Smooth muscle cell (in vitro differentiated cells): ENCODE data around the gene LRRC38. TPM values are rescaled to one million over a fixed set of nuclear protein-coding genes. Genes with fewer than 3 reads are reported as not detected.

Experiments
- DNase-seq: peaks from one replicate; lab custom pipeline; 2025; ENCODE audit not compliant: unreplicated experiment; lab: John Stamatoyannopoulos, UW
- H2AFZ ChIP-seq: fragments of 200-600 bp; sonication (generic); 2 replicates; pipeline ENCODE4 v1.6.0; 2016; ENCODE audit warnings: antibody characterized with exemption, low read depth, mild to moderate bottlenecking
- H3F3A ChIP-seq: fragments of 200-600 bp; sonication (generic); 2 replicates; pipeline ENCODE4 v1.6.0; 2017; ENCODE audit warnings: antibody characterized with exemption, low read depth
- H3K27ac ChIP-seq: fragments of 200-600 bp; sonication (generic); 2 replicates; pipeline ENCODE4 v1.5.1; 2016; ENCODE audit warnings: low read depth, mild to moderate bottlenecking
- H3K27me3 ChIP-seq: fragments of 200-600 bp; sonication (generic); 2 replicates; pipeline ENCODE4 v1.6.1; 2016; ENCODE audit warnings: low read depth, mild to moderate bottlenecking
- H3K36me3 ChIP-seq: fragments of 200-600 bp; sonication (generic); 2 replicates; pipeline ENCODE4 v1.5.1; 2016; ENCODE audit warnings: low read depth
- H3K4me1 ChIP-seq: fragments of 200-600 bp; sonication (generic); 2 replicates; pipeline ENCODE4 v1.5.1; 2016; ENCODE audit warnings: low read depth
- H3K4me2 ChIP-seq: fragments of 200-600 bp; sonication (generic); 2 replicates; pipeline ENCODE4 v1.6.0; 2016; ENCODE audit warnings: mild to moderate bottlenecking
- H3K4me3 ChIP-seq: fragments of 200-600 bp; sonication (generic); 2 replicates; pipeline ENCODE4 v1.5.1; 2016; ENCODE audit warnings: mild to moderate bottlenecking
- H3K79me2 ChIP-seq: fragments of 200-600 bp; sonication (generic); 2 replicates; pipeline ENCODE4 v1.6.0; 2016; ENCODE audit warnings: low read depth, mild to moderate bottlenecking
- H3K9ac ChIP-seq: fragments of 200-600 bp; sonication (generic); 2 replicates; pipeline ENCODE4 v1.6.0; 2016; ENCODE audit warnings: low read depth
- H3K9me3 ChIP-seq: fragments of 200-600 bp; sonication (generic); replicated peaks from 2 replicates; pipeline ENCODE4 v1.5.1; 2016; ENCODE audit warnings: low read depth
- H4K20me1 ChIP-seq: fragments of 200-600 bp; sonication (generic); 2 replicates; pipeline ENCODE4 v1.6.0; 2016; ENCODE audit warnings: low read depth
- CTCF ChIP-seq: fragments of 200-600 bp; sonication (generic); IDR thresholded peaks from 2 replicates; pipeline ENCODE4 v1.5.1; 2017; ENCODE audit warnings: borderline replicate concordance, mild to moderate bottlenecking, antibody characterized with exemption; ENCODE audit not compliant: insufficient read depth, poor library complexity, severe bottlenecking
- WGBS: methylation state at CpG from one replicate; pipeline ENCODE4 v1.1.7; 2016; ENCODE audit warnings: low lambda C conversion rate; 5-methylcytosine and 5-hydroxymethylcytosine counted together
- polyA plus RNA-seq: library from polyadenylated mRNA; unstranded; fragments of >200 nt; fragmentation: Nextera tagmentation; extraction: Ambion mirVana; gene quantifications from 2 replicates; pipeline ENCODE4 v1.2.1, GENCODE V29; 2016
- total RNA-seq: library from RNA; depleted of rRNA; stranded (reverse); fragments of >200 nt; gene quantifications from 2 replicates; pipeline ENCODE4 v1.2.3, GENCODE V29; 2014

Gene LRRC38
- total and polyA plus RNA-seq, 2 experiments from 2014 or later = 0.39 TPM; not detected in 1

DNA sequence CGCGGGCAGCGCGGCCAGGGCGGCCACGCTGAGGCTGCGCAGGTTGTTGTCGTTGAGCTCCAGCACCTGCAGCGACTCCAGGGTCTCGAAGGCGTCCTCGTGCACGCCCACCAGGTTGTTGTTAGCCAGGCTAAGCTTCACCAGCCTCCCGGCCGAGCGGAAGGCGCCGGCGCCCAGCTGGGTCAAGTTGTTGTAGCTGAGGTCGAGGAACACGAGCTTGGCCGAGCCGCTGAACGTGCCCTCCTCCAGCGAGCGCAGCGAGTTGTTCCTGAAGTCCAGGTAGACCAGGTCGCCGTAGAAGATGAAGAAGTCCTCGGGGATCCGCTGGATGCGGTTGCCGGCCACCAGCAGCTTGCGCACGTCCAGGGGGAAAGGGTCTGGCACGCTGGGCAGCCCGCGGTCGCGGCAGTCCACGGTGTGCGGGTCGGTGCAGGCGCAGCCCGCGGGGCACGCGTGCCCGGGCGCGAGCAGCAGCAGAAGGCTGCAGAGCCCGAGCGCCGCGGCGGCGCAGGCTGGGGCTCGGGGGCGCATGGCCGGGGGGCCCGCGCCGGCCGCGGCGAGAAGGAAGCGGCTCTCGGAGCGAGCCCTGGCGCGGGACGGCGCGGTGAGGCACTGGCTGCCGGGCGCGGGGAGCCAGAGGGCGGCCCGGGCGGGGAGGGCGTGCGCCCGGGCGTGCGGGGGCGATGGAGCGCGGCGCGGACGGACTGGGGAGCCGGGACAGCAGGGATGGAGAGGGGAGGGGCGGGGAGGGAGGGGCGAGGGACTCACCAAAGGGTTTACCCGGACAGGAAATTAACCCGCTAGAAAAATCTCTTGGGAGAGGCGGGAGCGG lies 524 bp downstream of the LRRC38 start:
- no peak overlapping the region for H3K27ac ChIP-seq
- H2AFZ ChIP-seq = no peak overlapping the region
- no peaks in the 10 kb centered on the region for H3F3A ChIP-seq
- H3K36me3 ChIP-seq = no peaks in the 10 kb centered on the region
- H4K20me1 ChIP-seq = no peaks in the 10 kb centered on the region
- peak overlapping the region; percentile 84 for H3K4me2 ChIP-seq
- WGBS = 3% methylated on average over 59 of the region's 98 CpGs
- DNase-seq = no peak
- no peak for TF ChIP-seq CTCF
- H3K9me3 ChIP-seq = no peaks in the 10 kb centered on the region
- peaks cover 4% of the 10 kb centered on the region for H3K4me1 ChIP-seq
- H3K79me2 ChIP-seq = no peaks in the 10 kb centered on the region
- H3K9ac ChIP-seq = no peak overlapping the region
- peaks cover 89% of the 10 kb centered on the region for H3K27me3 ChIP-seq
- H3K4me3 ChIP-seq = peak overlapping the region; percentile 38

DNA sequence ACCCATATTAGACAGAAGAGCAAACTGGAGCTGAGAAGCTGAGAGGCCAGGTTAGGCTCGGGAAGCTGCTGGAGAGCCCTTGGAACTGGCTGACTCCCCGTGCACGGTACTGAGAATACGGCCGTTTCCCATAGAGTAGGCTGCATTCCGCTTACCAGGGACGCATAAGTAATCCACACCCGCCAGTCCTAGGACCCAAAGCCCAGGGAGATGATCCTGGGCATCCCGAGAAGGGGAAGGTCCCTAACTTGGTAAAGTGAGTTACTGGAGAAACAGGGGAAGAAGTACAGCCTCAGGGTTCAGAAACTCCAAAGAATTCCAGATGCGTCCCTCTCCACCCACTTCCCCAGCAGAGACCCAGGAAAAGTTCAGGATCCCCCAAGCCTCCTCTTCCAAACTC lies 1.3 kb downstream of the LRRC38 start:
- Histone ChIP-seq H2AFZ (no peak overlapping the region), H3K4me2 (peak overlapping the region; percentile 84), H3K9me3 (no peaks in the 10 kb centered on the region), H3K79me2 (no peaks in the 10 kb centered on the region), H3K4me3 (peak overlapping the region; percentile 38), H3F3A (no peaks in the 10 kb centered on the region), H4K20me1 (no peaks in the 10 kb centered on the region), H3K27me3 (peaks cover 93% of the 10 kb centered on the region), H3K9ac (no peak overlapping the region), H3K27ac (no peak overlapping the region), H3K4me1 (peaks cover 4% of the 10 kb centered on the region), H3K36me3 (no peaks in the 10 kb centered on the region)
- no peak for TF ChIP-seq CTCF
- DNase-seq = no peak
- WGBS = 25% methylated on average over 10 of the region's 10 CpGs

GRCh38 chr1:13510499-13510898 lies 3.3 kb downstream of the LRRC38 start:
- no peak for TF ChIP-seq CTCF
- Histone ChIP-seq H4K20me1 (no peaks in the 10 kb centered on the region), H3K27ac (no peak overlapping the region), H3K9me3 (no peaks in the 10 kb centered on the region), H3K4me2 (no peak overlapping the region), H3K27me3 (peaks cover 78% of the 10 kb centered on the region), H3K79me2 (no peaks in the 10 kb centered on the region), H3K36me3 (no peaks in the 10 kb centered on the region), H3K9ac (no peak overlapping the region), H3K4me1 (peaks cover 4% of the 10 kb centered on the region), H2AFZ (no peak overlapping the region), H3F3A (no peaks in the 10 kb centered on the region), H3K4me3 (no peak overlapping the region)
- no peak for DNase-seq
- 62% methylated on average over 6 of the region's 6 CpGs for WGBS

DNA sequence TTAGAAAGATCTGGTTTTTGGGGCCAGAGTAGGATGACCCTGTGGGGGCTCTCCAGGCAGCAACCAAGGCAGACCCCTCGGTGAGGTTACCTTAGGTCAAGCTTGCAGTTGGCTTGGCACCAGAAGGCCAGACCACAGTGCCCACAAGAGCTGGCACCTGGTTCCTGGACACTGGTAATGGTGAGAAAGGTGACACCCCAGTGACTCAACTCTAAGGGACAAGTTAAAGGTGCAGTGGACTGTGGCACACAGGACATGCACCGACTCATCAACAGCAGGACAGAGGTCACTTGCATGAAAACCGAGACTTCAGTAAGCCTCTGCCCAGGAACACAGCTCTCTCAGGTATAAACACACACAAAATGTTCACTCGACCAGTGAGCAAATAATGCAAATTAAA lies 6.7 kb downstream of the LRRC38 start:
- H3K27ac ChIP-seq = no peak overlapping the region
- no peak overlapping the region for H3K9ac ChIP-seq
- peaks cover 49% of the 10 kb centered on the region for H3K27me3 ChIP-seq
- TF ChIP-seq CTCF = no peak
- no peaks in the 10 kb centered on the region for H4K20me1 ChIP-seq
- no peaks in the 10 kb centered on the region for H3F3A ChIP-seq
- H3K4me2 ChIP-seq = no peak overlapping the region
- no peak overlapping the region for H2AFZ ChIP-seq
- DNase-seq = no peak
- H3K79me2 ChIP-seq = no peaks in the 10 kb centered on the region
- H3K4me3 ChIP-seq = no peak overlapping the region
- H3K9me3 ChIP-seq = no peaks in the 10 kb centered on the region
- WGBS = 95% methylated on average over 4 of the region's 4 CpGs
- H3K4me1 ChIP-seq = no peaks in the 10 kb centered on the region
- no peaks in the 10 kb centered on the region for H3K36me3 ChIP-seq
